ENCODE results near the gene UROC1.
A peak's percentile ranks its signal among the peaks of the same experiment; 100 is the strongest.

The UROC1 gene

DNA sequence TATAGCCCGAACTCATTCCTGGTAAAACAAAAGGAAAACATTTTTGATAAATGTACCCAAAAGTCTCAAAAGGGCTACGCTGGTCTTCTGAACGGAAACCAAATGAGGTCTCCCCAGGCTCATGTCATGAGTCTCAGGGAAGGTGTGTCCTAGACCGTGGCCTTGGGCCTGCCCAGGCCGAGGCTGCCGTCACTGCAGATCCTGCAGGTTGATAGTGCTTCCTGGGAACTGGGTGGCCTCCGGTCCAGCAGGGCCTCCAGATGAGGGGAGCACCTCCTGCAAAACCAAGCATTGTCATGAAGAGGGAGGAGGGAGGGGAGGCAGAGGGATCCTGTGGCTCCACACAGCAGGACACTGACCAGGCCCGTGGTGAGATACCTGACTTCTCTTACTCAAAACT is 79.4 kb downstream of the UROC1 start:
- H2AK5ac ChIP-seq (ENCODE audit: low read depth, low read length): no peak overlapping the region
- H3K4me3 ChIP-seq (ENCODE audit: low read length in 2 of 2): no peak overlapping the region
- no peak for DNase-seq (ENCODE audit: low spot score)
- no peak overlapping the region for H3K4ac ChIP-seq (ENCODE audit: low read length)
- H3K4me1 ChIP-seq (ENCODE audit: control insufficient read depth in 2 of 2, insufficient read depth in 1 of 2, low read depth in 1 of 2, low read length in 2 of 2): peaks cover 0 to 7% of the 10 kb centered on the region in 2 donors
- no peak overlapping the region for H2BK15ac ChIP-seq (ENCODE audit: low read length)
- no peak overlapping the region for H2BK120ac ChIP-seq (ENCODE audit: low read depth, low read length)
- H3K9ac ChIP-seq (ENCODE audit: low read depth, low read length, poor library complexity): no peak overlapping the region
- no peak overlapping the region for H2AFZ ChIP-seq (ENCODE audit: low read length)
- H3K27me3 ChIP-seq (ENCODE audit: control insufficient read depth in 3 of 3, insufficient read depth in 3 of 3, low read depth in 1 of 3, low read length in 3 of 3): no peaks in the 10 kb centered on the region
- no peak overlapping the region for H3K4me2 ChIP-seq (ENCODE audit: insufficient read depth, low read length, poor library complexity, severe bottlenecking)
- no peak overlapping the region for H3K18ac ChIP-seq (ENCODE audit: low read length)
- no CpG with 5 or more reads among the region's 8 CpGs for WGBS, 2 donors (ENCODE audit: extremely low coverage in 2 of 2, insufficient read length in 2 of 2, insufficient replicate concordance in 1 of 2)
- H4K8ac ChIP-seq (ENCODE audit: low read depth, low read length): no peak overlapping the region
- no peak overlapping the region for H3K23ac ChIP-seq (ENCODE audit: low read depth, low read length, poor library complexity)
- no peak overlapping the region for H2BK12ac ChIP-seq (ENCODE audit: low read length)
- no peaks in the 10 kb centered on the region for H3K79me1 ChIP-seq (ENCODE audit: low read depth, low read length)
- no peaks in the 10 kb centered on the region for H3K9me3 ChIP-seq (replicated peaks in 1 of 2; ENCODE audit: control insufficient read depth in 2 of 2, insufficient read depth in 1 of 2, low read depth in 1 of 2, low read length in 2 of 2)
- no peak overlapping the region for H3K27ac ChIP-seq (replicated peaks; ENCODE audit: low read length)
- no peak overlapping the region for H2BK5ac ChIP-seq (ENCODE audit: low read length)
- peaks cover 0 to 31% of the 10 kb centered on the region in 2 donors for H3K36me3 ChIP-seq (replicated peaks in 1 of 2; ENCODE audit: control insufficient read depth in 2 of 2, insufficient read depth in 2 of 2, low read length in 2 of 2)
- H3K14ac ChIP-seq (ENCODE audit: low read length): no peak overlapping the region
- H4K91ac ChIP-seq (ENCODE audit: low read depth, low read length, poor library complexity): no peak overlapping the region

DNA sequence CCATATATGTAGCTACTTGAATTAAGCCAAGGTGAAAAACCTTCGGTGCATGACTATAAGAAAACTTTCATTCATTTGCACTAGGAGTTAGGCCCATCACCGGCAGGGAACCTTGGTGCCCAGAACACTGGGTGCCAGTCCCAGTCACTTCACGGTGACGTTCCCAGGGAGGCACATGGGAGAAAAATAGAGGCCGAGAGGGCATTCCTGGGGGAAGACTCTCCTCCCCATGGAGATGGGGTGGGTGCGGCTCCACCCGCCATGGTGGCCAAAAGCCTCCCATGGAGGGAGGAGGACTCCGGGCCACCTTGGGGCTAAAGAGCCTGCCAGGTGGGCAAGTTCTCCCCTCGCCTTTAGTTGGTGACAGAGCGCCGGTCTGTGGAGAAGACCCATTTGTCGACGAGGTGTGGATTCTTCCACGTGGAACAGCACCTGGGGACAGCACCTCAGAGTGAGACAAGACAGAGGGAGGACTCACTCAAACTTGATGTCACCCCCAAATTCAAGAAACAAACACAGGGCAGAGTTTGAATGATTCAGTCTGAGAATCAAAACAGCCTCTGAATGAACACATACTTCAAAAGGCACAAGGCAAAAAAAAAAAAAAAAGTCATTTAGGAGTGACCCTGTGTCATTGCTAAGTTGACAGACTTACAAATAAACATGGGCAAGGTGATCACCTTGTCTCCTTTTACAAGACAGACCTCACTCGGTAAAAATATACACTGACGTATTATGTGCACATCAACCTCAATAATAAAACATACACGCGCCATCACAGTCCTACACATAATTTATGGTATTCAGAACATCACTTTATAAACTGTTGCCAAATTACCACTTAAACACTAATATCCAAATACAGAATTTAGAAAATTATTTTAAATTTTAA is 80.5 kb downstream of the UROC1 start:
- H4K91ac ChIP-seq (ENCODE audit: low read depth, low read length, poor library complexity): no peak overlapping the region
- H3K36me3 ChIP-seq (replicated peaks in 1 of 2; ENCODE audit: control insufficient read depth in 2 of 2, insufficient read depth in 2 of 2, low read length in 2 of 2): peaks cover 0 to 31% of the 10 kb centered on the region in 2 donors
- H3K4me3 ChIP-seq (ENCODE audit: low read length in 2 of 2): no peak overlapping the region
- no peak for DNase-seq (ENCODE audit: low spot score)
- no peak overlapping the region for H3K14ac ChIP-seq (ENCODE audit: low read length)
- no peak overlapping the region for H2BK12ac ChIP-seq (ENCODE audit: low read length)
- H3K4ac ChIP-seq (ENCODE audit: low read length): no peak overlapping the region
- H3K4me1 ChIP-seq (ENCODE audit: control insufficient read depth in 2 of 2, insufficient read depth in 1 of 2, low read depth in 1 of 2, low read length in 2 of 2): peaks cover 0 to 7% of the 10 kb centered on the region in 2 donors
- no peak overlapping the region for H3K18ac ChIP-seq (ENCODE audit: low read length)
- H2BK120ac ChIP-seq (ENCODE audit: low read depth, low read length): no peak overlapping the region
- no peak overlapping the region for H4K8ac ChIP-seq (ENCODE audit: low read depth, low read length)
- no peak overlapping the region for H3K4me2 ChIP-seq (ENCODE audit: insufficient read depth, low read length, poor library complexity, severe bottlenecking)
- no peak overlapping the region for H2AFZ ChIP-seq (ENCODE audit: low read length)
- no peak overlapping the region for H3K27ac ChIP-seq (replicated peaks; ENCODE audit: low read length)
- no peaks in the 10 kb centered on the region for H3K27me3 ChIP-seq (ENCODE audit: control insufficient read depth in 3 of 3, insufficient read depth in 3 of 3, low read depth in 1 of 3, low read length in 3 of 3)
- H3K9me3 ChIP-seq (replicated peaks in 1 of 2; ENCODE audit: control insufficient read depth in 2 of 2, insufficient read depth in 1 of 2, low read depth in 1 of 2, low read length in 2 of 2): no peaks in the 10 kb centered on the region
- H3K79me1 ChIP-seq (ENCODE audit: low read depth, low read length): no peaks in the 10 kb centered on the region
- H3K23ac ChIP-seq (ENCODE audit: low read depth, low read length, poor library complexity): no peak overlapping the region
- H2AK5ac ChIP-seq (ENCODE audit: low read depth, low read length): no peak overlapping the region
- no peak overlapping the region for H2BK5ac ChIP-seq (ENCODE audit: low read length)
- H3K9ac ChIP-seq (ENCODE audit: low read depth, low read length, poor library complexity): no peak overlapping the region
- no CpG with 5 or more reads among the region's 18 CpGs for WGBS, 2 donors (ENCODE audit: extremely low coverage in 2 of 2, insufficient read length in 2 of 2, insufficient replicate concordance in 1 of 2)
- H2BK15ac ChIP-seq (ENCODE audit: low read length): no peak overlapping the region

DNA sequence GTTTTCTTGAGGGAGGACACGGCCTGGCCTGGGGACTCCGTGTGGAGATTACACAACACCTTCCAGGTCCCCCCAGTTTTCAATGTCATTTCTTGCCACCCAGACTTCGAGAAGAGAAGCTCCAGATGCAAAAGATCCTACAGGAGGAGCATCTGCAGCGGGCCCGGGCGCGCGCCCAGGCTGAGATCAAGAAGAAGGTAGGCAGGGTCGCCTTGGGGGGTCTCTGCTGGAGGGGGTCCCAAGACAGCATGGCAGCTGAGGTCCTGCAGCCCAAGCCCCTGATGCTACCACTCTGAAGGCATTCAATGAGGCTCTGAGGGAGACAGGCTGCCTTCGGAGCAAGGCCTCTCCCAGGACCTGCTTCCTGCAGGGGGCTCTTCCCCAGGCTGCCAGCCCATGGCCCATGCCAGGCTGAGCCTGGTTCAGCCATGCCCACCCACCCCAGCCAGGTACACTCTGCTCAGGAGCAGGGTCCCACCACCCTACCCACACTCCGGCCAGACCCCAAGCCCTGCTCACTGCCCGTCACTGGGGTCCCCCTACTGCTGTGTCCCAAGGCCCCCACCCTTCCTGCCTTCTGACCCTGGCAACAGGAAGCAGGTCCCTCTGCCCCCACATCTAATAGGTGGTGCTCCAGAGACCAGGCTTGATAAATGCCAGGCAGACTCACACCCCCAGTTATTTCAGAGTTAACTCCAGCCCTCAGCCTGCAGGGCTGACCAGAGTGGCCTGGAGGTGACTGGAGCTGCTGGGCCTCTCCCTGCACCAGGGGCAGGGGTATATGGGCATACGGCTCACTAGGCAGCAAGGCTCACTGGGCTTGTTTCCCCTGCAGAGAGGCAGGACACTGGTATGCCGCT is 81.9 kb downstream of the UROC1 start:
- peak overlapping the region; percentile 24 for H3K9ac ChIP-seq (ENCODE audit: low read depth, low read length, poor library complexity)
- no peaks in the 10 kb centered on the region for H3K9me3 ChIP-seq (replicated peaks in 1 of 2; ENCODE audit: control insufficient read depth in 2 of 2, insufficient read depth in 1 of 2, low read depth in 1 of 2, low read length in 2 of 2)
- no peak for DNase-seq (ENCODE audit: low spot score)
- no peak overlapping the region for H3K4me2 ChIP-seq (ENCODE audit: insufficient read depth, low read length, poor library complexity, severe bottlenecking)
- peaks cover 0 to 6% of the 10 kb centered on the region in 2 donors for H3K4me1 ChIP-seq (ENCODE audit: control insufficient read depth in 2 of 2, insufficient read depth in 1 of 2, low read depth in 1 of 2, low read length in 2 of 2)
- H2BK12ac ChIP-seq (ENCODE audit: low read length): no peak overlapping the region
- H2AK5ac ChIP-seq (ENCODE audit: low read depth, low read length): peak overlapping the region; percentile 42
- H2BK5ac ChIP-seq (ENCODE audit: low read length): no peak overlapping the region
- H3K14ac ChIP-seq (ENCODE audit: low read length): no peak overlapping the region
- no peak overlapping the region for H2BK120ac ChIP-seq (ENCODE audit: low read depth, low read length)
- H2AFZ ChIP-seq (ENCODE audit: low read length): no peak overlapping the region
- no peak overlapping the region for H3K23ac ChIP-seq (ENCODE audit: low read depth, low read length, poor library complexity)
- H3K27ac ChIP-seq (replicated peaks; ENCODE audit: low read length): no peak overlapping the region
- peak overlapping the region; percentile 13 for H3K18ac ChIP-seq (ENCODE audit: low read length)
- no peak overlapping the region for H3K4ac ChIP-seq (ENCODE audit: low read length)
- H2BK15ac ChIP-seq (ENCODE audit: low read length): no peak overlapping the region
- H4K8ac ChIP-seq (ENCODE audit: low read depth, low read length): no peak overlapping the region
- peaks cover 0 to 27% of the 10 kb centered on the region in 2 donors for H3K36me3 ChIP-seq (replicated peaks in 1 of 2; ENCODE audit: control insufficient read depth in 2 of 2, insufficient read depth in 2 of 2, low read length in 2 of 2)
- no peak overlapping the region for H3K4me3 ChIP-seq (ENCODE audit: low read length in 2 of 2)
- WGBS, 2 donors (ENCODE audit: extremely low coverage in 2 of 2, insufficient read length in 2 of 2, insufficient replicate concordance in 1 of 2): no CpG with 5 or more reads among the region's 14 CpGs
- H4K91ac ChIP-seq (ENCODE audit: low read depth, low read length, poor library complexity): no peak overlapping the region
- H3K79me1 ChIP-seq (ENCODE audit: low read depth, low read length): no peaks in the 10 kb centered on the region
- H3K27me3 ChIP-seq (ENCODE audit: control insufficient read depth in 3 of 3, insufficient read depth in 3 of 3, low read depth in 1 of 3, low read length in 3 of 3): no peaks in the 10 kb centered on the region

DNA sequence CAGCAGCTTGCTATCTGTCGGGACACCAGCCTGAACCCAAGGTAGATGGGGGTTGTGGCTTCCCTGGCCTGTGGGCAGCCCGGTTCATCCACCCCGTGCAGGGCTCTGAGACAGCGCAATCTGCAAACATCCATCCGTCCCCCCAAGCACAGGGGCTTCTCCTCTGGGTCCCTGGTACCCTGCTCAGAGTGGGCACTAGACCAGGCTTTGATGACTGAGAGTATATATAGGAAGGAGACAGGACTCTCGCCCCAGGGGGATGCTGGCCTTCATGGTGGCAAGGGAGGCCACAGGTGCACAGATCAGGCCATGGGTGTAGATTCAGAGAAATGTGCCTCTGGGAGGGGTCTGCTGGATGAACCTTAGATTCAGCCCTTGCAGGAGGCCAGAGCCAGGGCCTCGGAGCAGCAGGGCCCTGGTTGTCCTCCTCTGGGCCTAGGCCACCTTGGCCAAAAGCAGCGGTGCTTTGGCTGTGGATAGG is 82.6 kb downstream of the UROC1 start:
- peaks cover 0 to 3% of the 10 kb centered on the region in 2 donors for H3K4me1 ChIP-seq (ENCODE audit: control insufficient read depth in 2 of 2, insufficient read depth in 1 of 2, low read depth in 1 of 2, low read length in 2 of 2)
- H3K27ac ChIP-seq (replicated peaks; ENCODE audit: low read length): no peak overlapping the region
- no CpG with 5 or more reads among the region's 8 CpGs for WGBS, 2 donors (ENCODE audit: extremely low coverage in 2 of 2, insufficient read length in 2 of 2, insufficient replicate concordance in 1 of 2)
- H3K4ac ChIP-seq (ENCODE audit: low read length): no peak overlapping the region
- peaks cover 0 to 27% of the 10 kb centered on the region in 2 donors for H3K36me3 ChIP-seq (replicated peaks in 1 of 2; ENCODE audit: control insufficient read depth in 2 of 2, insufficient read depth in 2 of 2, low read length in 2 of 2)
- H4K8ac ChIP-seq (ENCODE audit: low read depth, low read length): no peak overlapping the region
- H2BK15ac ChIP-seq (ENCODE audit: low read length): no peak overlapping the region
- H3K9ac ChIP-seq (ENCODE audit: low read depth, low read length, poor library complexity): no peak overlapping the region
- DNase-seq (ENCODE audit: low spot score): no peak
- H3K27me3 ChIP-seq (ENCODE audit: control insufficient read depth in 3 of 3, insufficient read depth in 3 of 3, low read depth in 1 of 3, low read length in 3 of 3): no peaks in the 10 kb centered on the region
- peak overlapping the region; percentile 8 for H3K18ac ChIP-seq (ENCODE audit: low read length)
- H3K9me3 ChIP-seq (replicated peaks in 1 of 2; ENCODE audit: control insufficient read depth in 2 of 2, insufficient read depth in 1 of 2, low read depth in 1 of 2, low read length in 2 of 2): no peaks in the 10 kb centered on the region
- H2AFZ ChIP-seq (ENCODE audit: low read length): no peak overlapping the region
- H3K4me3 ChIP-seq (ENCODE audit: low read length in 2 of 2): no peak overlapping the region
- no peak overlapping the region for H2BK12ac ChIP-seq (ENCODE audit: low read length)
- no peak overlapping the region for H3K4me2 ChIP-seq (ENCODE audit: insufficient read depth, low read length, poor library complexity, severe bottlenecking)
- H4K91ac ChIP-seq (ENCODE audit: low read depth, low read length, poor library complexity): no peak overlapping the region
- no peak overlapping the region for H3K23ac ChIP-seq (ENCODE audit: low read depth, low read length, poor library complexity)
- H3K14ac ChIP-seq (ENCODE audit: low read length): peak overlapping the region; percentile 72
- no peak overlapping the region for H2BK5ac ChIP-seq (ENCODE audit: low read length)
- H3K79me1 ChIP-seq (ENCODE audit: low read depth, low read length): no peaks in the 10 kb centered on the region
- H2BK120ac ChIP-seq (ENCODE audit: low read depth, low read length): no peak overlapping the region
- peak overlapping the region; percentile 6 for H2AK5ac ChIP-seq (ENCODE audit: low read depth, low read length)
